ENCODE results near the gene RPA3.

The RPA3 gene

DNA sequence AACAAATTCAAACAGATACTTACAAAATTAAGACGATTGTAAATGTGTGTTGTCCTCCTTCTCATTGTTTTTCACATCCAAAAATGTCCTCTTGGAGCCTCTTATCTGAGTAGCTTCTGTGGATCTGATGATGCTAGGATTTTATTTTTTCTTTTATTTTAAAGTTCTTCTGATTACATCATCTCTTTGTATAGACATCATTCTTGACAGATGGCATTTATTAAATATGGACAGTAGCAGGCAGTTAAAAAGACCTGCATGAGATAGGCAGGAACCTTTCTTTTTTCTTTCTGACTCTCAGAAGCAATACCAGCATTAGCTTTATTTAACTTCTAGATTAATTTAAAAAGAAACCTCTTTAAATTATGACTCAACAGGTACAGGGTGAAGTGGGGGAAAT, at the start of gene RPA3:
Gene RPA3, minus strand, starts transcription at position 116 of the 400 bp plus-strand sequence. CDS start 78,189 bp downstream, outside the sequence.
- no peak for DNase-seq

DNA sequence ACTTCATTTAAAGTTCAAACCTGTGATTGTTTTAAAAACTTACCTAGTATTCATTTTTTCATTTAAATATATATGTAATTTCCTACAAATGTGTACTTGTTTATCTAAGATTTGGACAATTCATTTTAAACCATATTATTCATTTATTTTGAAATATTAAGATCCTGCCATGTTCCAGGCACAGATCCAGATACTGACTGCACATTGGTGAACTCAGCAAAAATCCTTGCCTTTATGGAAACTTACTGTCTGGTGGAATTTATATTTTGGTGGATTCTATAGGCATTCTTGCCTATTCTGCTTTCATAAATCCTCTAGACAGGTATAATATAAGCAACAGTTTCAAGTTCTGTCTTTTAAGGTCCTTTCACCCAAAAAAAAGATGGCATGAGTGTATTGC, 48.3 kb upstream of the RPA3 start:
- DNase-seq: no peak

DNA sequence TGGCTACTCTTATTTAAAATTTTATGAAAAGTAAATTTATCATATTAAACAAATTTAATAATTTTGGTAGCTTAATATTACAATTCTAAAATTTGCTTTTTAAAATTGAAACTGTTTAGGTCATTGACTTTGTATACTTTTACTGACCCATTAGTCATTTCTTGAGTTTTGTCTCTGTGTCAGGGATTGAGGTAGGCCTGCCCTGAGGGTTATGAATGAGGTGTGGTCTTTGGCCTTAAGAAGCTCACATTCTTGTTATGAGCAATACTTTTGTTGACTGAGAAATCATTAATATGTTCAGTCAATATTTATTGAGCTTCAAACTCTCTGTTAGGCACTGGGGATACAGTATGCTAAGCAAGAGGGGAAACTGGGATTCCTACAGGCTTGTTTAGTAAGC, 47.0 kb upstream of the RPA3 start:
- no peak for DNase-seq

DNA sequence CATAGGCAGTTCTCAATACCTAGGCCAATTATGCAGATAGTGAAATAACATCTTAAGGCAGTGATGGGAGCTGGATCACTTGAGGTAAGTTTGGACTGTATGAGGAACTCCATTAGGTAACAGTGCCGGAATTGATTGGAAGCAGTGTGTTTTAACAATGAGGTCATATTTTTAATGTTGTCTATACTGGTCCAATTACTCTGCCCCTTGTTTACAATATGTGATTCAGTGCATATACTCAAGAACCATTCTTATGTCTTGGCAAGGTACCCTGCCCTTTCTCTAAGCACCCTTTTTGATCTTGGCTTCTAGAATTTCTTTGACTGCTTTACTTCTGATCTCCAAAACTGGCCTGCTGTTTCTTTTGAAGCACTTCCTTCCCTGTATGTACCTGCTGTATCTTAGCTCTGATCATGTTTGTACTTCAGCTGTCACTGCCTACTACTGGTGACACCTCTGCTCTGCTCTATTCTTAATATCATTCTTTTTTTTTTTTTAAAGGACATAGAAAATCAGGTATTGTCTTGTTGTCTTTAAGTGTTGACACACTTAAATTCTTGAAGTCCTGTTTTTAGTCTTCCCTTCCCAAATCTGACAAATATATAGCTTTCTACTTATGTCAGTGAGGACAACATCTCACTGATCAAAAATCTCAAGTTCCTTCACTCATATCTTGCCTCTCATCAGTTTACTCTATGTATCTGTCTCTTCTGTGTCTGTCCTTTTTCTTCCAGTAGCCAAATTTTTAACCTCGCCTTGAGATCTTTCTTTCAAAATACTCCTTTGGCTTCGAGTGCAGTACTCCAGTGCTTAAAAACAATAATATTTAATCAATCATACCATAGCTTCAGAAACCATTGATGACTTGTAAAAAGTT, 46.4 kb upstream of the RPA3 start:
- DNase-seq: no peak

DNA sequence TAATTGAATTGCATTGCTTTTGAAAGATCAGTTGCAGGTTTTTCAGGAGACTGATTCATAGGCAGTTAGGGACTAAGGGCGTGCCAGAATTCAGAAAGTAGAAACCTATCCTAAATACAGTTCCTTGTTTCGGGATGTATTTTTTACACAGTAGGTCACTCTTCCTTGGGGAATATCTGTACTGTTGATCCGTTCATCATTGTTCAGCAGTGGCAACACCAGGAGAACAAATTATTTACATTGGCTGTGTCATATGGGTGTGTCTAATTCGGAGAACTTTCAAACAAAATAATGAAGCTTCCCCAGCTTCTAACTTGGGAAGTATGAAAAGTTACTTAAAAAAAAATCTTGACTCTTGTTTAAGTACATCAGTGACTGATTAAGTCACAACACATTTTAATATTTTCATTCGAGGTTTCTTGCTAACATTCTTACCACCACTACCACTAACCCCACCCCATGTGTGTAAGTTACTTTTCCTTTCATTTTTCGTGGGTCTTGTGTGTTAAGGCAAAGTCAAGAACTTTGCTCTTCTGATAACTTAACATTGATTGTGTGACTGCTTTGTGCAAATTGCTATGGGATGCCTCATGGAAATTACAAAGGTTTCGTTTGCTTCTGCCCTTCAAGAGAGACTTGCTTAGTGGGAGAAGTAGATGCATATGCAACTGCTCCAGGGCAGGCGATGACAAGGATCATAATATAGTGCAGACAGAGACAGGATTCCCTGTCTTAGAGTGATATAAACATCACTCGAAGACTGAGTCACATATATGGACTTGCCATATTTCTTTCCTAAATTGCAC, 43.8 kb upstream of the RPA3 start:
- DNase-seq: no peak

DNA sequence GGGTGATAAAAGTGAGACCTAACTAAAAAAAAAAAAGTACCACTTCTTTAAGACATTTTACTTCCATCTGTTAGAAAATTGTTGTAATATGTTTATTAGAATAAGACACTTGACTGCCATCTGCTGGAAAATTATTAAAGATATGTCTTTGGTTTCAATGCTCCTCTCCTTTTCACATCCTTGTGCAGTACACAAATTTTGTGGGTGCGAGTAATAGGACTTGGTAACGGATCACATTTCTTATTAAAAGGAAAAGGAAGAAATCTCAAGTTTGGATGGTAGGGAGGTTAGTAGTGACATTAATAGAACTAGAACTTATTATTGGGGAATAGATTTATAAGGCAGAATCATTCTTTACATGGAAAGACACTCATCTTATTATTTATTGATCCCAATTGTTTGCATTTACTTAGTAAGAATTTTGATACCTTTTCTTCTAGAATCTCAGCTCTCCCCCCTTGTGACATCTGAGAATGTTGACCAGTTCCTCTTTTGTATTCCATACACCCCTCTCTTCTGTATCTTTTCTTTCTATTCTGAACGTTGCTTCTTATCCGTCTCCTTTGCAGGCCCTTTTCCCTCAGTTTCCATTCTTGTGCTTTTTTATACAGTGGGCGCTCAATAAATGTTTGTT, 43.0 kb upstream of the RPA3 start:
- no peak for DNase-seq

DNA sequence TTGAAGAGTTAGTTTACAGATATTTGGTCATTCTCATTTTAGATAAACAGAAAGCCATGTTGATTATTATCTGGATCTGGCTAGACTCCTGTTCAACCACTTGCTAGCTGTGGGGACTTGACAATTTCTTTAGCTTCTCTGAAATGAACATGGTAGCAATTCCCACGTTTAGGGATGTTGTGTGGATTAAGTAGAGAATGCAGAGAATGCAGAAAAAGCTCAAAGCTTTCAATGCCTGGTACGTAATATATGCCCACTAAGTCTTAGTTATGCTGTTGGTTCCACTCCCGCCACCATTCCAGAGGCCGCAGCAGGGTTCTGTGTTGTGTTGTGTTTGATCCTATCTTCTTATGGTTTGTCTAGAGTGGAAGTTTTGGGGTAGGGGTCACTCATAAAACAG, 39.2 kb upstream of the RPA3 start:
- DNase-seq: no peak

DNA sequence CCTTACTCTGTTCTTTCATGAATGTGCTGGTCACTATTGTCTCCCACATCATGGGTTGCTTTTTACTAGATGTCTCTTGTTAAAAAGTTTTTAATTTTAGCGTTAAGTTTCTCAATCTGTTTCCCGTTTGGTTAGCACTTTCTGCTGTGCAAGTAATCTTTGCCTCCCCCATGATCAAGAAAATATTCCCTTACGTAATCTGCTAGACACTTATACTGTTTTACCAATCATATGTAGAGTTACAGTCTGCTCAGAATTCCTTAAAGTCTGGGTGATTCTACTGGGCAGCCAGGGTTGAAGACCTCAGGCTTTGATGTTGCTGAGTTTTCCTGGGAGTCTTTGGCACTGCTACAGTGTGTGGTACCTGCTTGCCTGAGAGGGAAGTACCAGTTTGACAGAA, 38.2 kb upstream of the RPA3 start:
- DNase-seq: no peak

DNA sequence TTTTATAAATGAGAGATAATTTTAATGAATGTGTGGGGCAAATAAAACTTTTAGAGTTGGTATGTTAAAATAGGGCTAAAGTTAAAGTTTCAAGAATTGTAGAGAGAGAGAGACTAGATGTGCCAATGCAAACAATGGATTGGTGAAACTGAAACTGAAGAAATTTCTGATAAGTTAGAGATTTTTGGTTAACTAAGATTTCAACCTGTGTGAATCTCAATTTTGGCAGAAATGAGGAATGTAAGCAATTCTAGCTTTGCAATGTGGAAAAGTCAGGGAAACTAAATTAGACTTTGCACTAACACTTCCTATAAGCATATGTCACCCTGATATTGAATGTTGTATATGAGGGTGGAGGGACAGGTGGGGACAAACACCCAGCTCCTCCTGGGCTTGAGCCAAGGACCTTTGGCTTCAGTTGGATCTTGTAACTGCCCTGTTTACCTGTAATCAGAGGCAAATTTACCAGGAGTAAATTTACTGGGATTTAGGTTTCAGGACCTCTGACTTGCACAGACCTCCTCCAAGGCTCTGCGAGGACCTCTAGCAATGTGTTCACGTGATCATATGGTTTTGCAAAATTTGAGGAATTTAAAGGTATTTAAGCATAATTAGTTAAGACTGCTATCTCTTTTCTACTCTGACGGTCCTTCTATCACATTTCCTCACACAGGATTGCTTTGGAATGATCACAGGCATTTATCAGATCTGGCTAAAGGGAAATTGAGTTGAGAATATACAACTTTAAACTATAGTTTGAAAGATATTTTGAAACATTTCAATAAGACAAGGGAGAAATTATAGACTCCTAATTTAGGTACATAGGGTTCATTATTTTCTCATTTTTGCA, 33.1 kb upstream of the RPA3 start:
- no peak for DNase-seq

DNA sequence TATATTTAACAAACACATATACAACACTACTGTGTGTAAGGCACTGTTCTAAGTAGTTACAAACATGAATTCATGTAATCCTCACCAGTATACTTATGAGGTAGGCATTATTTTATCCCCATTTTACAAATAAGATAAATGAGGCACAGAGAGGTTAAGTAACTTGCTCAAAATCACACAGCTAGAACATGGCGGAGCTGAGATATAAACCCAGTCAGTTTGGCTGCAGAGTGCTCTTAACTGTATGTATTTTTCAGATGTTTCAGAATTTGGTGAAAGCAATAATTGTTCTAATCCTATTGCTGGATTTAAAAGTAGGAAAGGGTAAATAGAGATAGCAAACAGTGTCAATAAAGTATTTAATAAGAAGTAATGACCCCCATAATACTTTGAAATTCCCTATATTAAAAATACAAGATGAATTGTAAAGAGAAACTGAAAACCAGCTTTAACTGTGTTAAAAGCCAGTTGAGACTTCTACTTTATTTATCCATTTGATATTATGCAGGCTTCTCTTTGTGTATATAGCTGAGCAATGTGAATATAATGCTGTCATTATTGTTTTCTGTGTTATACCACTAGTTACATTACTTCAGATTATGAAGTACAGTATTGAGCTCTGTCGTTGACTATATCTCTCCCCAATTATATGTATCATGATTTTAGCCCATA, 32.3 kb upstream of the RPA3 start:
- DNase-seq: no peak

DNA sequence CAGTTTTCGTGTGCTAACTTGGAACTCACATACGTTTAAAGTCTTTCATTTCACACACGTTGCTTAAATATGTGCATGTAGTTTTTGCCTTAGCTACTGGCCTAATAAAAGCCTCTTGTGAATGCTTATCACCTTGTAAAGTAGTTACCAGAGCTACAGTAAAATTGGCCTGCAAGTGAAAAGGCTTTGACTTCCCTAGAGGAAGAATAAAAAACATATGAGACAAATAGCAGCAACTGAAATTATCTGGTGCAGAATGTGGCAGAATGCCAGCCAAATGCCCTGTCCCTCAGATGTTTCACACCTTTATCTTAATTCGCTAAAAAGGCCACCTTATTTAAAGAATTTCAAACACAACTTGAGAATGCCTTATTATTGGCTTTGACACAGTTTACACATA, 28.1 kb upstream of the RPA3 start:
- no peak for DNase-seq

DNA sequence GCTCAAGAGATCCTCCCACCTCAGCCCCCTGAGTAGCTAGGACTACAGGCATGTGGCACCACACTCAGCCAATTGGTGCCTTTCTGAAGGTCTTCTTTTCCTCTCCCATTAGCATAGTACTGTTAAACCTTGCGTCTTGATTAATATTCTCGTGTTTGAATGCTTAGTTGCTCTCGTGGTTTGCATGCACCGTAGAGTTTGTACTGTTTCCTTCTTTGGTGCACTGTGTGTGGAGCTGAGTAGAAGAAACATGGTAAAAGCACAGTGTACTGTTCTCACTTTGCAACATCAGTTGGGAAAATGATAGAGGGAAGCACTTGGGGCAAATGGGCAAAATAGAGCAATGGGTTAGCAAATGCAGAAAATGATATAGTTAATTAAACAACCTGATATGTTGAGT, 27.6 kb upstream of the RPA3 start:
- DNase-seq: no peak

DNA sequence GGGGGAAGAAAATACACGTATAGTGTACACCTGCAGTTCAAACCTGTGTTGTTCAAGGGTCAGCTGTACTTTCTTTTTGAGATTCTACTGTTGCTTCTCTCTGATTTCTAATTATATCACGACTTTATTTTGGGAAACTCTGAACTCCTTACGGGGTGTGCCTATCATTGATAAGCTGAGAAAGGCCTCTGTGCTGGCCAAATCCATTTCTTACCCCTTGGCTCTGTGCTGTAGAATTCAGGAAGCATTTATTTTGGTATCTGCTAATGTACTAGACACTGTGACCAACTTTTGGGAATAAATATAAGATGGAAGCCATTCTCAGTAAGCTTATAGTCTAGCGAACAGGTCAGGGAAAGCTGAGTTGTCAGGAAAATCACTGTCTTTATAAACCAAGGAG, 26.9 kb upstream of the RPA3 start:
- no peak for DNase-seq

DNA sequence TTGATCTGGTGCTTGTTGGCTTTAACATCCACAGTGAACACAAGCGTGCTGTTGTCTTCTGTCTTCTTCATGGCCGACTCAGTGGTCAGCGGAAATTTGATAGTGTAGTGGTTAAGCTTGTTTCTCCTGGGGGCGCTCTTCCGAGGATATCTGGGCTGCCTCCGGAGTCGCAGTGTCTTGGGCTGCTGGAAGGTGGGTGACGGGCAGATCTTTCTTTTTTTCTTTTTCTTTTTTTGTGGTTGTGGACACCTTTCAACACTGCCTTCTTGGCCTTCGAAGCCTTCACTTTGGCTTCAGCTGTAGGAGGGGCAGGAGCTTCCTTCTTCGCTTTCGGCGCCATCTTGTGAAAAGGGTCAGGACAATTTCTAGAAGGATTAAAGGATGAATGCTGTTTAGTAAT, 23.8 kb upstream of the RPA3 start:
- DNase-seq: no peak

DNA sequence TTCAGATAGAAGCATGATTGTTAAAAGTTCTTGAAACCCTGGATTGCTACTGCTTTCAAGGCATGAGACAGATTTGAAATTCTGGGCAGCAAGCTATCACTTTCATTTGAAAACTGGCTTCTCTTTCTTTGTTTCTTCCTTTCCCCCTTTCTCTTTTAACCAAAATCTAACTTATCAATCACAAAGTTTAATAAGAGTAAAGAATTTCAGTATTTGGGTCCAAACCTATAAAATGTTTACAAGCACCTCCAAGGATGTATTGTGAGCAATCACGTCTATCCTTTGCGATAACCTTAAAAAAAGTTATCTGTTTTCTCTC, 21.6 kb upstream of the RPA3 start:
- DNase-seq: no peak

DNA sequence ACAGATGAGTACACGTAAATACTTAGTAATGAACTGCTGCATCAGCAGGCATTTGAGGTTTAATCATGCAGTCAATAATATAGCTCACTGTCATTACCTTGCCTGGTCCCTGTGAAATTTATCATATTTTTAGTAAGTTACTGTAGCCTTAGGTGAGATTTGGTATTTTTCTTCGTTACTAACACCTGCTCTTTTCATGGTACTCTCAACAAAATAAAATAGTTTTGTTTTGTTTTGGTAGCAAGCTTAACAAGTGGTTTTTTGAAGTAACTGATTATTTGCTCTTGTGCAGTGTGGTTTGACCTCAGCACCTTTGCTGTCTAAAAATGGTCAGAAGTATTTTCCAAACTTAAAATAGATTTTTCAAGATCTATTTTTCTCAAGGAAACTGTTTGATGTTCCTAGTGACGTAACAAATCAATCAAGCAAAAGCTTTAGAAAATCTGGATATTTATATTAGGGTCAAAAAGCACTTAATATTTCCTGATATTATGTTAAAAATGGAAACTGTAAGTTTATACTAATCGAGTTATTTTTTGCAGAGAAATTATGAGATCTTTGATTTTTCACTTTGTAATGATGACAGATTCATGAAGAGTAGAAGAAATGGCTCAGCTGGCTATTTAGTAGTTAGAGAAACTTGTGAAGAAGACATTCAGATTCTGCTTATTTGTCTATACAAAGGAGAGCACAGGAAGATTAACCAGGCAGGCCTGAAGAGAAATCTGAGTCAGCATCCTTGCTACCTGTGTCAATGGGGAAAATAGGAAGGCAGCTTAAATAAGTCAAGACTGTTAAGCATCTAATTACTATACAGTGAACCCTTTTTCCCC, 21.0 kb upstream of the RPA3 start:
- DNase-seq: no peak

DNA sequence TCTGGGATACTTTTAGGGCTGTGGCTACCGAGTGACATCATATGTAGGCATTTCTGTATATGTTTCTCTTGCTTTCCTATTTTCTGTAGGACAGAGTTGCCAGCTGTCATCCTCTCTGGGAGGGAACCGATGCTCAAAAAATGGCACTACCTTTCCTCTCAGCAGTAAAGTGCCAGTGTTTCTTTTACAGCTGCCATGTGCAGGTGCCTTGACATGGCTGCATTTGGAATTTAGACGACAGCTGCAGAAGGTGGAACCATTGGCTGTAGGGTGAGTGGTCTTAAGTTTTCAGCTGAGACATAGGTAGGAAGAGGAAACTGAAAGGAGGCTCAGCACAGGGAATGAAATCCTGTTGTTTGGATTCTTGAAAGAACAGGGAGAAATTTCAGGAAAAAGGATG, 20.2 kb upstream of the RPA3 start:
- no peak for DNase-seq

DNA sequence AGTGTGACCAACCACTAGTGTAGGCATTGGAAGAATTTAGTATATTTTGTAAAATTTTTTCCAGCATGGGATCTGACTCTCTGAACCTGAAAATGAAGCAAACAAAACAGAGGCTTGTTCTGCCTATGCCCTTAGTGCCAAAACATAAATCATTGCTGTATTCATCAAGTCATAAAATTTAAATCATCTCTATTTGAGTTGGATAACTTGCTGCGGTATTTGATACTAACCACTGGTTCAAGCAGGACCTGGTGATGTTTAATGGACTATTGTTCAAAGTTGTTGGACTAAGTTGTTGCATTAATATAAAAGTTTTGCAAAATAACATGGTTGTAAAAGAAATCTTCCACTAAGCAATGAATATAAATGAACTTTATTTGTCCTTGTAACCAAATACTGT, 19.8 kb upstream of the RPA3 start:
- DNase-seq: no peak

DNA sequence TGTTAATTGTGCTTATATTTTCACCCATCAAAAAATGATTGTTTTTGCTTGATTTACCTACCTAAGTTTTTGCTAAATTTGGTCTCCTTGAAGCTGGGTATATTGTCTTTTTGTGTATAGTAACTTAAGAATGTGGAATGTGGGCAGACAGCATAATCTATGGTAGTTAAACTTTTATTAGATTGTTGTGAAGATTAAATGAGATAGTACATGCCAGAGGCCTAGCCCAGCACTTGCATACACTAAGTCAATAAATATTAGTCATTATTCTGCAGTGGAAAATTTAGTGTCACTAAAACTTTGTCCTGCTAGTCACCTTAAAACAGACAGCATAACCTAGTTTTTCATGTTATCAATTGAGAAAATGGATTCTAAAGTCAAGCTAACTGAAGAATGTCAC, 19.3 kb upstream of the RPA3 start:
- no peak for DNase-seq

DNA sequence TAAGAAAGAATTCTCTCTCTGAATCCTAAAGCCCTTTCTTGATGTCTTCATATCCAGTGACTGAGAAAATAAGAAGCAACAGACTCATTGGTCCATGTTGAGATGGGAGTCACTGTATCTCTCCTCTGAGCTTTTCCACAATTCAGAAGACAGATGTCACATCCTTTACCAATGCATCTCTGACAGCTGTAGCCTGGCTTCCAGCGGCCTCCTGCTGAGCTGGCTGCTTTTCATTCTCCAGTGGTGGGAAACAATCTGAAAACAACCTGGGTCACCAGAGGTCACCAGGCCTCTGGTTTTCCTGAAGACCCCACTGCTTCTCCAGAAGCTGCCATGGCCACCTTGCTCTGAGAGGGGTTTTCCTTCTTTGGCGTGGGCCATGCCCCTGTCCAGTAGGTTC, 18.3 kb upstream of the RPA3 start:
- DNase-seq: no peak

DNA sequence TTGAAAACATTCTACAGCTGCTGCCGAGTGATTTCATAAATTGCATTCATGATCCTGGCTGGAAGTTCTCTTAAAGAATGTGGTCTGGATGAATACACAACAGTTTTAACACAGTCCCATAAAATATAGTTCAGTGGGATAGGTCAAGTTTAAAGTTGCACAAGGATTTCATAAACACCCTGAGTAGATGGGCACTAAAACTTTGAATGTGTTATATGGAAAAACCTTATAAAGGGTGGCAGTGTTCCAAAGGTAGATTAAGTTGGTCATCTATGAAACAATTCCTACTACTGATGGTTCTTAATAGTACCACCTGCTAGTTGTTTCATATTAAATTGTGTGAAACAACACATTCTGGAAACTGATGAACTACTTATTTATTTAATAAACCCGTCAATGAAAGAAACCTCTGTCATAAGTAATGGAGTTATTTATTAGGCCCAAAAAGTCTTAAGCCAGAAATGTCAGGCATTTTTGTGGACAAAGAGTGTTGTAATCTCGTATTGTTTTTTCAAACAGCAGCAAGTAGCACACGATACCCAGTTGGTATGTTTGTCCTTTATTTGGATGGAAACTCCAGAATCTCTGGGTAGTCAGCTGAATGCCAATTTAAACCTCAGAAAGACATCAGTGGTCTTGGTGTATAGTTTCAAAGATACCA, 14.3 kb upstream of the RPA3 start:
- no peak for DNase-seq
